ENCODE data around the gene NPAS3.

NPAS3 gene

GRCh38 chr14:33516898-33517436 lies 578.3 kb downstream of the NPAS3 start:
- no peak for DNase-seq (ENCODE audit: low read depth)

- no peak for DNase-seq (ENCODE audit: low read depth)
Observed at GRCh38 chr14:33521192-33521591, 582.5 kb downstream of the NPAS3 start.

GRCh38 chr14:33524244-33524643 lies 585.6 kb downstream of the NPAS3 start:
- no peak for DNase-seq (ENCODE audit: low read depth)

- no peak for DNase-seq (ENCODE audit: low read depth)
Observed at GRCh38 chr14:33525626-33526025, 586.9 kb downstream of the NPAS3 start.

- DNase-seq (ENCODE audit: low read depth) = no peak
Observed at GRCh38 chr14:33527023-33527634, 588.5 kb downstream of the NPAS3 start.

GRCh38 chr14:33528655-33529054 lies 590.0 kb downstream of the NPAS3 start:
- DNase-seq (ENCODE audit: low read depth) = no peak

GRCh38 chr14:33529787-33530757 lies 591.4 kb downstream of the NPAS3 start:
- DNase-seq (ENCODE audit: low read depth) = no peak

GRCh38 chr14:33532553-33532952 lies 593.9 kb downstream of the NPAS3 start:
- DNase-seq (ENCODE audit: low read depth) = no peak

GRCh38 chr14:33534104-33534503 lies 595.4 kb downstream of the NPAS3 start:
- DNase-seq (ENCODE audit: low read depth) = no peak

- DNase-seq (ENCODE audit: low read depth) = no peak
Observed at GRCh38 chr14:33534632-33535031, 596.0 kb downstream of the NPAS3 start.

- DNase-seq (ENCODE audit: low read depth) = no peak
Observed at GRCh38 chr14:33539918-33540357, 601.3 kb downstream of the NPAS3 start.

- DNase-seq (ENCODE audit: low read depth) = no peak
Observed at GRCh38 chr14:33541171-33541570, 602.5 kb downstream of the NPAS3 start.

GRCh38 chr14:33542338-33543287 lies 603.9 kb downstream of the NPAS3 start:
- DNase-seq (ENCODE audit: low read depth) = no peak

GRCh38 chr14:33545696-33546095 lies 607.0 kb downstream of the NPAS3 start:
- DNase-seq (ENCODE audit: low read depth) = no peak

- DNase-seq (ENCODE audit: low read depth) = no peak
Observed at GRCh38 chr14:33548606-33549005, 609.9 kb downstream of the NPAS3 start.

GRCh38 chr14:33551963-33552362 lies 613.3 kb downstream of the NPAS3 start:
- no peak for DNase-seq (ENCODE audit: low read depth)

- no peak for DNase-seq (ENCODE audit: low read depth)
Observed at GRCh38 chr14:33553706-33554278, 615.1 kb downstream of the NPAS3 start.

- no peak for DNase-seq (ENCODE audit: low read depth)
Observed at GRCh38 chr14:33554988-33555387, 616.3 kb downstream of the NPAS3 start.

- no peak for DNase-seq (ENCODE audit: low read depth)
Observed at GRCh38 chr14:33555710-33556350, 617.2 kb downstream of the NPAS3 start.

- no peak for DNase-seq (ENCODE audit: low read depth)
Observed at GRCh38 chr14:33556382-33557121, 617.9 kb downstream of the NPAS3 start.
